GM19240 (cell line): ENCODE measurements around the gene RASSF9.

Experiments
- DNase-seq: peaks from one replicate; pipeline ENCODE4 v3.0.0; 2011; ENCODE audit warnings: low spot score; ENCODE audit not compliant: insufficient read length

The RASSF9 gene

GRCh38 chr12:85821759-85822158 is 14.4 kb downstream of the RASSF9 start:
- DNase-seq, result no peak

GRCh38 chr12:85821206-85821605 is 15.0 kb downstream of the RASSF9 start:
- DNase-seq, result no peak

GRCh38 chr12:85820101-85820500 is 16.1 kb downstream of the RASSF9 start:
- no peak for DNase-seq

GRCh38 chr12:85814741-85815140 is 21.5 kb downstream of the RASSF9 start:
- DNase-seq, result no peak

GRCh38 chr12:85814071-85814470 is 22.1 kb downstream of the RASSF9 start:
- no peak for DNase-seq

- no peak for DNase-seq
Observed at GRCh38 chr12:85809500-85809899, 26.7 kb downstream of the RASSF9 start.

GRCh38 chr12:85807730-85808129 is 28.5 kb downstream of the RASSF9 start:
- DNase-seq, result no peak

GRCh38 chr12:85805654-85806053 is 30.6 kb downstream of the RASSF9 start:
- DNase-seq, result no peak

GRCh38 chr12:85804663-85805062 is 31.5 kb downstream of the RASSF9 start:
- DNase-seq, result no peak

GRCh38 chr12:85803923-85804322 is 32.3 kb downstream of the RASSF9 start:
- DNase-seq, result no peak

GRCh38 chr12:85803231-85803630 is 33.0 kb downstream of the RASSF9 start:
- DNase-seq, result no peak

- DNase-seq, result no peak
Observed at GRCh38 chr12:85798122-85798521, 38.1 kb downstream of the RASSF9 start.

- DNase-seq, result no peak
Observed at GRCh38 chr12:85796001-85796400, 40.2 kb downstream of the RASSF9 start.

- DNase-seq, result no peak
Observed at GRCh38 chr12:85794531-85794930, 41.7 kb downstream of the RASSF9 start.

GRCh38 chr12:85784096-85784720 is 52.0 kb downstream of the RASSF9 start:
- no peak for DNase-seq

GRCh38 chr12:85782711-85783110 is 53.5 kb downstream of the RASSF9 start:
- DNase-seq, result no peak

GRCh38 chr12:85781766-85782165 is 54.4 kb downstream of the RASSF9 start:
- DNase-seq, result no peak

- no peak for DNase-seq
Observed at GRCh38 chr12:85779768-85780167, 56.4 kb downstream of the RASSF9 start.

- no peak for DNase-seq
Observed at GRCh38 chr12:85775091-85775490, 61.1 kb downstream of the RASSF9 start.

GRCh38 chr12:85765453-85765869 is 70.7 kb downstream of the RASSF9 start:
- DNase-seq, result no peak

GRCh38 chr12:85759623-85760022 is 76.6 kb downstream of the RASSF9 start:
- DNase-seq, result no peak

- DNase-seq, result no peak
Observed at GRCh38 chr12:85759091-85759490, 77.1 kb downstream of the RASSF9 start.

- DNase-seq, result no peak
Observed at GRCh38 chr12:85755760-85756159, 80.4 kb downstream of the RASSF9 start.
